Endometrial microvascular endothelial cells (primary cell): ENCODE results near the gene CDH23. TPM values are rescaled to one million over a fixed set of nuclear protein-coding genes. Genes with fewer than 3 reads are reported as not detected.

ENCODE experiments used
- in situ Hi-C: cut with HindIII; loops from 2 replicates; pipeline ENCODE4 v1.10.0; 2017; ENCODE audit warnings: low sequenced_read_pairs, low pct_unique_long_range_greater_than_20kb; ENCODE audit errors: inconsistent ontology term
- total RNA-seq: library from RNA; depleted of rRNA; stranded (reverse); fragments of >200 nt; gene quantifications from one replicate; pipeline ENCODE4 v1.2.3, GENCODE V29; 2015; ENCODE audit errors: inconsistent ontology term

Gene CDH23
- total RNA-seq, 1 donor from 2014 or later: 0.09 TPM

DNA sequence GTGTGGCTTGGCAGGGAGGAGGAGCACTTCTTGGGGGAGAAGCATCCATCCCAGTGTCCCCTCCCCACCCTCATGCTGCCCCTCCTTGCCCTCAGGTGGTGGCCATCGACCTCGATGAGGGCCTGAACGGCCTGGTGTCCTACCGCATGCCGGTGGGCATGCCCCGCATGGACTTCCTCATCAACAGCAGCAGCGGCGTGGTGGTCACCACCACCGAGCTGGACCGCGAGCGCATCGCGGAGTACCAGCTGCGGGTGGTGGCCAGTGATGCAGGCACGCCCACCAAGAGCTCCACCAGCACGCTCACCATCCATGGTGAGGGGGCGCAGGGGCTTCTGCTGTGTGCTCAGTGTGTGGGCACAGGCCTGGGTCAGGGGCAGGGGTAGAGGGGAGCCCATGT, 308.1 kb downstream of the CDH23 start:
- in situ Hi-C loops: no loop called here

DNA sequence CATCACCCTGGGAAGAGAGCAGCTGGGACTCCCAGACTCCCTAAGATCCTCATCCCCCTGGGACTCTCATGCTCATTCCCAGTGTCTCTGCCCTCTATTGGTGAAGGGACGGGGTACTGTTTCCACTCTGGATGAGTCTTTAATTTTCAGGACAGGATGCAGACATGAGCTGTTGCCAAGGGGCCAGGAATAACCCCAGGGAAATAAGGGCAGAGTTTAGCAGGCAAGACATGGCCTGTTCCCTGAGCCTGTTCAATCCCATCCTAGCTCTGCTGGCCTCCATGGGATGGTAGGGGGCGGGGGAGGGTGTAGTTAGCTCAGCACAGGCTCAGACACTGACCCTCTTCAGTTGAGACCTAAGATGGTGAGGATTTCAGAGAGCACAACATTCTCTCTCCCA, 308.9 kb downstream of the CDH23 start:
- in situ Hi-C loops: no loop called here

DNA sequence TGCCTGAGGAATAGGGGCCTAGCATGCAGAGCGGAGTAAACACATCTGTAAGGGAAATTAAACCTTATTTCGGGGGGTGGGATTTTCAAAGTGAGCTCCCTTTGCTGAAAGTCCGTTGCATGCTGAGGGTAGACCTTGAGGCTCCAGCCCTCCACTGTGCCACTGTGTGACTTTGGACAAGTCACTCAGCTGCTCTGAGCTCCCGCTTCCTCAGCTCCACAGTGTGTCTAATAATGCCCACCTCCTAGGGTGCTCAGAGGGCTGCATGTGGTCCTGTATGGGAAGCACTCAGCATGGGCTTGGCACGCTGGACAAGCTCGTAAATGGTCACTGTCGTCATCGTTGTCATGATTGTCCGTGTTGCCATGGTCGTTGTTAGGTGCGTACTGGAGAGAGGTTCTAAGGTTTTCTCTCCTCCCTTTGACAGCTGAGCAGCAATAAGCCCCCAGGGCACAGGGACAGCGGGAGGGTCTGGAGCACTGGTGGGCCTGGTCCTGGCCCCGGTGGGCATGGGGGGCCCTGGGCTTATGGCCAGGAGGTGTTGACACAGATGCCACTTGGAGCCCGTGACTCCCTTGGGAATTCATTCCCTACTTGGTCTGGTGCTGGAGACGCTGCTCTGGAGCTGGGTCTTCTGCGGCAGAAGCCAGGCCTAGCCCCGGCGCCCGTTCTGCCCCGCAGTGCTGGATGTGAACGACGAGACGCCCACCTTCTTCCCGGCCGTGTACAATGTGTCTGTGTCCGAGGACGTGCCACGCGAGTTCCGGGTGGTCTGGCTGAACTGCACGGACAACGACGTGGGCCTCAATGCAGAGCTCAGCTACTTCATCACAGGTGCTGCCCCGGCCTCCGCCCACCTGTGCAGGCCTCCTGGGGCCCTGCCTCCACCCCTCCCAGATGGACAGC, 309.7 kb downstream of the CDH23 start:
- in situ Hi-C loops: no loop called here

DNA sequence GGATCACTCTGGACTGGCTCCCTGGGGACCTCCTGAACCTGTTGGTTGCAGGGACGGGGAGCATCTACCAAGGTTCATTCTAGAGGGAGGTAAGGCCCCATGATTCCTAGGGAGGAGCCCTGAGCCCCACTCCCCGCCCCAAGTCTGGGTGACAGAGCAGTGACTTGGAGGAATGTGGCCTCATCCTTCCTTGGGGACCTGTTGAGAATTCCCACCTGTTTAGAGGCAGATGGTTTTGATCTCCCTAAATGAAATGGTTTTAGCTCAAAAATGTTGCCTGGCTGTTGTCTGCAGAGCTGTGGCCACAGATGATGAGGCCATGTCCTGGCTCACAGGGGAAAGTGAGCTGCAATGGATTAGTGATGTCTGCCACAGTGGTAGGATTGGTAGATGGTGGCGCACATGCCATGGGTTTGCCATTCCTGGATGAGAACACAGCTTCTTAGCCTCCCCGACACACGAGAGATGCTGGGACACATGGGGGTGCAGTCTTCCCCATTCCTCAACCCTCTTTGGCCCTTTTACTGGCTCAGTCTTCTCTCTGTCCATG, 310.6 kb downstream of the CDH23 start:
- in situ Hi-C loops: no loop called here

DNA sequence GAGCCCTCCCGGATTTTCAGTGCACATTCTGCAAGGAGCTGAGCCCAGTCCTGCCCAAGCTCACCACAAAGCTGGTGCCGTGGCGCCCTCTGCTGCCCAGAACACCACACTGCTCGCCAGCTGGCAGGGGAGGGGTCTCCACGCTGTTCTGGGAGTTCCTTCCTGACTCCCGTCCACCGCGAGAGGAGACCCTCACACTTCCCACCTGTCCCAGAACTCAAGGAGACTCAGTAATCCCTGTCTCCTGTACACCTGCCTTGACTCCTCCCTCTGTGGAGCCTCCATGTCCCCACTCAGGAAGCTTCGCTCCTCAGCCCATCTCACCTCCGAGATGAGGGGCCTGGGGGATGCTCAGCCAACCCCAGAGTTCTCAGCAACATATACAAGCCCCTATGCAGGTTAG, 311.6 kb downstream of the CDH23 start:
- in situ Hi-C loops: no loop called here

DNA sequence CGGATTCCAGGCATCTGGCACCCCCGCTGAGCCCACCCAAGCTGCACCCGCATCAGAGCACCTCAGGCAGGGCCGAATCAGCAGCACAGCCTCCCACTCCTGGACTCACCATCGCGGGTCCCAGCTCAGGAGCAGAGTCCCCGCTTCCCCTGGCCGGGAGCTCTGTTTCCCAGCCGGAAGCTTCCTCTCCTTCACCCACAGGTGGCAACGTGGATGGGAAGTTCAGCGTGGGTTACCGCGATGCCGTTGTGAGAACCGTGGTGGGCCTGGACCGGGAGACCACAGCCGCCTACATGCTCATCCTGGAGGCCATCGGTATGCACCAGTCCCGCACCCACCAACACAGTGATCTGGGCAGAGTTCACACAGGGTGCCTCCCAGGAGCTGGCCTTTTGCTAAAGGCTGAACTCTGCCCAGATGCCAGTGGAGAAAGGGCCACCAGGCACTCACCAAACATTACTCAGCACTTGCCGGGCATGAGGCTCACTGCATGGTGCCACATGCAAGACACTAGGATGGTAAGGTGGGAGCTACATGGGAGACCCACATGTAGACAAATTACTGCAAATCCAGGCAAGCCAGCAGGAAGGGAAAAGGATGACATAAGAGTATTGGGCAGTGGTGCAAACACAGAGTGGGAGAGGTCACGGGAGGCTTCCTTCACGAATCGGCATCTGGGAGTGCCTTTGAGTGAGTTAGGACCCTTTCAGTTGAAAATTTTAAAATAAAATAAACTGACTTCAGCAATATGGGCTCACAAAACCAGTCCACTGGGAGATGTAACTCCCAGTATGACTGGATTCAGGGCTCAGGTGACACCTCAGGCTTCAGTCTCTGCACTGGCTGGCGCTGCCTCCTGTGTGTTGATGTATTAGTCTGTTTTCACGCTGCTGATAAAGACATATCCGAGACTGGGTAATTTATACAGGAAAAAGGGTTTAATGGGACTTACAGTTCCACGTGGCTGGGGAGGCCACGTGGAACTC, 312.5 kb downstream of the CDH23 start:
- in situ Hi-C loops: no loop called here

DNA sequence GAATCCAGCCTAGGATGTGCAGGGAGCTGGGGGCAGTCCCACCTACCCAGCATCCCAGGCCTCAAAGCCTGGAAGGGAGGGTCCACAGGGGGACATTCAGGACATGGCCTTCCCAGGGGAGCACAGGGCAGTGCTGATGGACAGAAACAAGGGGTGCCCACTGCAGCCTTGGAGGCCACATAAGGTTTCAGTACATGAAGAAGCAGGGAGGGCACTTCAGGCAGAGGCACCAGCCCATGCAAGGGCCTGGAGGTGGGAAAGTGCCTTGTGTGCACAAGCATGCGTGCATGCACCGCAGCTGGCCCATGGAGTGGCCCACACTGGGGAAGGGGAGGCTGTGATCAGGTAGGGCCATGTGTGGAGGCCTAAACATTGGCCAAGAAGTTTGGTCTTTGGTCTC, 313.8 kb downstream of the CDH23 start:
- in situ Hi-C loops: no loop called here

DNA sequence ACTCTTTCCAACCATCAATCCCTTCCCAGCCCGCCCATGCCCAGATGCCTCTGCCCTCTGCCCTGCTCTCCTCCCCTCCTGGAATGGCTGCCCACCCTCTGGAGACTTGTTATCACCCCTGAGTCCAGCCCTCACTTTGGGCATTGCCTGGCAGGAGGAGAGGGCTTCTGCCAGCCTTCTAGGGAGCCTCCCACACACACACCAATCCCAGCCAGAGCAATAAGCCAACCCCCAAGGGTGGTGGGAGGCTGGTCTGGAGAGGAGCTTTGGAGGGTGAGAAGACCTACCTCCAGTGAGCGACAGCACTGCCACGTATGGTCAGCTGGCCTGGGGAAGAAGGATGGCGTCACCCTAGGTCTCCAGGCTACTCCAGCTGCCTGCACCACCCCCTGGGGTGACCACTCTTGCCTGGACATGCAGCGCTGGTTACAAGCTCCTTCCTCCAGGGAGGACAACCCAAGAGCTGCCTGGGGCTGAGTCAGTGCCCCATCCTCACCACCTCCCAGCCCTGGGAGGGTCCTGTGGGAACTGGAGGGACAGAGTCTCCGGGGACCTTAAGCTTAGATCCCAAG, 314.4 kb downstream of the CDH23 start:
- in situ Hi-C loops: no loop called here

DNA sequence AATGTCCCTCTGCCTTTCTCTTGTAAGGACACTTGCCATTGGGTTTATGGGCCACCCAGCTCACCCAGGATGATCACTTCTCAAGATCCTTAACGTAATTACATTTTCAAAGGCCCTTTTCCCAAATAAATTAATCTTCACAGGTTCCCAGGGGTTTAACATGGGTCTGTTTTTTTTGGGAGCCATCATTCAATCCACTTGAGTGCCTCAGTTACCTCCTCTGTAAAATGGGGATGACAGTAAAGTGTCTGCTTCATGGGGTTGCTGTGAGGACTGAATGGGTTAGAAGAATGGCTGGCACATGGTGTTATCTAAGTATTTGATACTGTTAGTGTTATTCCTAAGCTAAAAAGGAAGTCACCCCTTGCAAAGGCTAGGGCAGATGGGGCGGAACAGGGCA, 315.4 kb downstream of the CDH23 start:
- in situ Hi-C loops: no loop called here

DNA sequence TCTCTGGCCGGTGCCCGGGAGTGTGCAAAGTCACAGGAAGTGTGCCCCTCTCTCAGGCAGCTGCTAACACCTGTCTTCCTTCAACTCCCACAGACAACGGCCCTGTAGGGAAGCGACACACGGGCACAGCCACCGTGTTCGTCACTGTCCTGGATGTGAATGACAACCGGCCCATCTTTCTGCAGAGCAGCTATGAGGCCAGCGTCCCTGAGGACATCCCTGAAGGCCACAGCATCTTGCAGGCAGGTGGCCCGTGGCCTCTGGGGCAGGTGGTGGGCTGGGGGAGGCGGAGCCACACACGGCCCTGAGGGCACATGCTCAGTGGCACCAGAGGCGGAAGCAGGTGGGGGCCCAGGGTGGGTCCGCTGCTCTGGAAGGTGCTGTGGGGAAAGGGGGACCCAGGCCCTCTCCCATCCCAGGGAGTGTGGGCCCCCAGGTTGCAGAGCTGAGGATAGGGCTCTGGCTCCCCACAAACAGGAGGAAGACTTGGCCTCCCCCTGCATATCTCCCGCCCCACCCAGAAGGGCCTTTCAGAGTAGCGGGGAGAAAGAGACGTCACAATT, 315.9 kb downstream of the CDH23 start:
- in situ Hi-C loops: no loop called here

DNA sequence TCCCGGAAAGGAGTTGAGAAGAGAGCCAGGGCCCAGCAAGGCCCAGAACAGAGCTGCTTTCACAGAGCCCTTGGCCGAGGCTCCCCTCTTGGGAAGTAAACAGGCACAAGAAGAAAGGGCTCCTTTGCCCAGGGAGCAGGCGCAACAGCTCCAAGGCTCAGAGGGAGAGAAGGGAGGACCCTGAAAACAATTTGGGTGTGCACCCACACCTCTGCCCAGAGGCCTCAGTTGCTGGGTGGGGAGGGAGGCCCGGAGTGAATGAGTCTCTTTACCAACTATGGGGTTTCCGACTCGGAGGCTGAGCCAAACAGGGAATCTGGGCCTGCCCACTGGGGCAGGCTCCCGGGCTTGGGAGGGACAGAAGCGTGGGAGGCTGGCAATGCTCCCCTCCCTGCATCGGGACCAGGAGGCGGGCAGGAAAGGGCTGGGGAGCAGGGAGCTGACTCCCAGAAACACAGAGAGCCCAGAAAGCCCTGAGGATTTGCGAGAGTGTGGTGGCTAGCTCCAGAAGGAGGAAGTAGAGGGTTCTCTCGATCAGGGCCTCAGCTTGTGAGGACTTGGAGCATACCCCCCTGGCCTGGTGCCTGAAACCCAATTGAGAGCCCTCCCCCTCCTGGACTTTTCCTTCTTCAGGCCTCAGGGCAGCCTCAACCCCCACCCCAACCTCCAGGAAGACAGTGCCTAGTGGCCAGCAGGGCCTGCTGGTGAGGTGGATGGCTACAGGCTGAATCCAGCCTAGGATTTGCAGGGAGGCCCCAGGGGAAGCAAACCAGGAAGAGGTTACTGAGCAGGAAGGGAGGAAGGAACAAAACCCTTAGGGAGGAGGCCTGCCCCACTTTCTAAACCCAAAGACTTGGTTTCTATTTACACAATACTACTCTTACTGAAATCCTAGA, 316.7 kb downstream of the CDH23 start:
- in situ Hi-C loops: no loop called here

DNA sequence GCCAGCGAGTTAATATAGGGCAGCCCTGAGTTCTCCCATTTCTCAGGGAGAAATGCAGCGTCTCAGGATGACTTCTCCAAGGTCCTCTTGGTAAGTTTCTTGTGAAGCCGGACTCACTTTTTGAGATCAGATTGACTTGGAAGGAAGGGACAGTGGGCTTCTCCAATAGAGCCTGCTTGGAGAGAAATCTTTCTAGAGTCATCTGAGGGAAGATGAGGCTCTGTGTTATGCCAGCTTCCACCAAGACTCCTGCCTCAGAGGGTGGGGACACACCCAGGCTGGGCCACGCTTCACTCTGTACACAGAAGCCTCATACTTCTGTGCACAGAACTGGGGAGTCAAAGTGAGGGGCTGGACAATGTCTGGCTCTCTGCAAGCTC, 317.3 kb downstream of the CDH23 start:
- in situ Hi-C loops: no loop called here

DNA sequence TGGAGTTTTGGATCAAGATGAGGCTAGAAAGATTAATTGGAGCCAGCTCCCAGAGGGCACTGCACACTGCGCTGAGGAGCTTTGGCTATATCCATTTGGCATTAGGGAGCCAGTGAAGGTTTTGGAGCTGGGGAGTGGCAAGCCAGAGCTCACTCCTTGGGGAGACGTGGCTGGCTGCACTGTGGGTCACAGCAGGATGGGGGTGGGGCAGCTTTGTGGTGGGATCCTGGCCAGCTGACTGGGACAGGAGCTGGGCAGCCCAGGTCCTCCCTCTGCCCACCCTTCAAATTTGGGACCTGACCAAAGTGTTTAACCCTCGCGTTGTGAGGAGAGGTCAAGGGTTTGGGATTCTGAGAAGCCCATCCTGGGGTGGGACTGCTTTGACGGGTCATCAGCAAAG, 317.9 kb downstream of the CDH23 start:
- in situ Hi-C loops: no loop called here

DNA sequence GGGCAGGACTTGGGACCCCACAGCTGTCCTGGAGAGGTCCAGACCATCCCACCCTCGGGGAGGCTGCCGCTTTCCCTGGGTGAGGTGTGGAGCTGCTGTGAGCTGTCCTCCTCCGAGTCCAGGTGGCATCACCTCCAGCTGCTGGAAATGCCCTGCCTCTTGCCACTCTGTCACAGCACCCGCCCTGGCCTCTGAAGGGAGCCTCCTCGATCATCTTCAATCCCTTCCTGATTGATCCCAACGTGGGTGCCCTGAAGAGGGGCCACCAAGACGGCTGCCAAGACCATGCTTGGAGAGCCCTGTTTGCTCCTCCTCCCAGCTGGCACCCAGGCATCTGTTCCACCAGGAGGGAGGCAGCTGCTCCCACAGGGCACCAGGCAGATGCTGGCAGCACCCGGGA, 318.3 kb downstream of the CDH23 start:
- in situ Hi-C loops: no loop called here

DNA sequence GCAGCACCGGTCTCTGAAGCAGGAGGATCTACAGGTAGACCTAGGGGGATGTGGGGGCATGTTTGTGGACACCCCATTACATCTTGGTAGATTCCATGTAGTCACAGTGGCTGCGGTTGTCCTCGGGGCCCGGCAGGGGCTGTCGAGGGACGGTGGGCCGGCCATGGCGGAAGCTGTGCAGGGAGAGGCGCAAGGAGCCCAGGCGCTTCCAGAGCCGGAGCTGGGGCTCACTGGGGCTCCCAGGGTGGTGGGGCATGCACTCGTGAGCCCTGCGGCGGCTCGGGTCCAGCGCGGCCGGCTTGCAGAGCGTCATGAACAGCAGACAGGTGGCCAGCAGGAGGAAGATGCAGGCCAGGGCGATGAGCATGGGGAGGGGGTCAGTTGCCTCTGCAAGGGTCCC, 319.1 kb downstream of the CDH23 start:
- in situ Hi-C loops: no loop called here

DNA sequence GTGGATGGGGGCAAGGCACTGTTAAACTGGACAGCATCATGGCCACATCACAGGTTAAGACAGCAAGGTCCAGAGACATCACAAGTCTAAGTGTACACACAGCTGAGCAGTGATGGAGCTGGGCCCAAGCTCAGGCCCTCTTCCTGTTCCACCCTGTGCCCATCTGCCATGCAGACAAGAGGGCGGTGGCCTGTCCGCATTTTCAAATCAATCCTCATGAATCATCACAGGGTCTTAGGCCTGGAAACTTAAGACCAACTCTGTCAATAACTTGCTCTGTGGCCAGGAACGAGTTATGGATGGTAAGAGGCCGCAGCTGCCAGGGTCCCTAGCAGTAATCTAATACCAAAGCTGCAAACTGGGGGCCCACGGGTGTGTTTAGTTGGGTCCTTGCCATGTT, 319.7 kb downstream of the CDH23 start:
- in situ Hi-C loops: no loop called here

DNA sequence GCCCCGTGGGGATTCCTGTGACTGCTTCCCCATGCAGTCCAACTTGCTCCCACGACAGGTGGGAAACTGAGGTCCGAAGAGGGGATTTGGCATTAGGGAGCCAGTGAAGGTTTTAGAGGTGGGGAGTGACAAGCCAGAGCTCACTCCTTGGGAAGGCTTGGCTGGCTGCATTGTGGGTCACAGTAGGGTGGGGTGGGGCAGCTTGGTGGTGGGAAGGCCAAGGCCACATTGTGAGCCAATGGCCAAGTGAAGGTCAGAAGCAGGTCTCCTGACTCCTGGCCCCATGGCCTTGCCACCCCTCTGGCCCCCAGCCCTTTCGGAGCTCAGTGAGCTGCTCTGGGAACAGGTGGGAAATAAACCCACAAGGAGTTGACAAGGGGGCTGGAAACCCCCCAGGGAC, 320.3 kb downstream of the CDH23 start:
- in situ Hi-C loops: no loop called here

DNA sequence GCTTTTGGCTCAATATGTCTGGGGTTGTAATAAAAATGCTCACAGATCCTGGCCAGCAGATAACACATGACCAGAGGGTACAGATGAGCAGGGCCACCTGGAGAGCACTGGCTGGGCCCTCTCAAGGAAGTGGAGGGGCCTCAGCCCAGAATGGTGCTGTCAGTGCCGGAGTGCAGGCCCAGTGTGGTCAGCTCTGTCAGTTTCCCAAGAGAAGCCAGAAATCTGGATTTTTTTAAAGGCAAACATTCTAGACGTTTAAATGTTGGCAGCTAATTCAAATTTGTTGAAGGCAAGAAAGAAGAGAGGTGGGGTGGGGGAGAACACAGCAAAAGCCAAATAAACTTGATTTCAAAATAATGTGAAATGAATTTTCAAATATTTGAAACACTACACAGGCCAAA, 320.8 kb downstream of the CDH23 start:
- in situ Hi-C loops: no loop called here
